GM18868 (cell line): ENCODE measurements around the gene HIPK1.
A peak's percentile ranks its signal among the peaks of the same experiment; 100 is the strongest.

Experiments
- ATAC-seq: cut with Tn5 transposase; IDR thresholded peaks from one replicate; pipeline ENCODE4 v1.9.1; 2021; ENCODE audit warnings: mild to moderate bottlenecking, moderate library complexity; ENCODE audit not compliant: unreplicated experiment

The HIPK1 gene

GRCh38 chr1:113913312-113913668, 15.8 kb upstream of the HIPK1 start:
- ATAC-seq: no peak

DNA sequence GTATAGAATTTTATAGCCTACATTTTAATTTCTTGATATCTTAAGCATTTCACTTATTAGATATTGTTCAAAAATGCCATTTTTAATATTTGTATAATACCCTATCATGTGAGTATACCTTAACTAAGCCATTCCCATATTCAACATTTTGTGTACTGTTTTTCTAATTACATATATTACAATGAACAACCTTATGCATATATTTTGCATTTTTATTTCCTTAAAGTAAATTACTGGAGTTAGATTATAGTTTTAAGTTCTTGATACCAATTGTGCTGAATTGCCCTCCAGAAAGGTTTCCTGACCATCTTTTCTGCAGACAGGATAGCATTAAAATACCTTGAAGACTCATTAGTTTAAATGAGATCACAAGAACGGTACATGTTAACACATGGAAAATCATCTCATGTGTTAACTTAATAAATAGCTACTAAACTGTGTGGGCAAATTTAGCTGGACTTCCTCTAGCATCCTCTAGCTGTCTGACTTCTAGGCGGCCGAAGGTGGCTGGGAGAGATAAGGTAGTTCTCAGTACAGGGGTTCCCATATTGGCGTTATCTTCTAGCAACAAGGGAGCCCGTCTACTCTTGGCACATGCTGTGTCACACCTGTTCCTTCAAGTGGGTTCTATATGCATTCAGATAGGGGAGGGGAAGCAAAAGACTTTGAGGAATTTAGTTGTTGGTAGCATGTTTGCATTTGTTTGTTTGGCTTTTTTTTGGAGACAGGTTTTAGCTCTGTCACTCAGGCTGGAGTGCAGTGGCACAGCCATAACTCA, 15.0 kb upstream of the HIPK1 start:
- ATAC-seq: no peak

DNA sequence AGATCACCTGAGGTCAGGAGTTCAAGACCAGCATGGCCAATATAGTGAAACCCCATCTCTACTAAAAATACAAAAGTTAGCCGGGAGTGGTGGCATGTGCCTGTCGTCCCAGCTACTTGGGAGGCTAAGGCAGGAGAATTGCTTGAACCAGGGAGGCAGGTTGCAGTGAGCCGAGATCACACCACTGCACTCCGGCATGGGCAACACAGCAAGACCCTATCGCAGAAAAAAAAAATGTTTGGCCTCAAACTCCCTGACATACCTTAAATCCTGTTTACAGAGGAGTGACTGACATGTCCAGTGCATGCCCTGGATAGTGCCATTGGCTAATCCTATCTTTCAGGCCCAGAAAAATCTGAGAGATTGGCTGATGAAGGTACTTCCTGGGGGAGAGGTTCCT, 12.2 kb upstream of the HIPK1 start:
- no peak for ATAC-seq

DNA sequence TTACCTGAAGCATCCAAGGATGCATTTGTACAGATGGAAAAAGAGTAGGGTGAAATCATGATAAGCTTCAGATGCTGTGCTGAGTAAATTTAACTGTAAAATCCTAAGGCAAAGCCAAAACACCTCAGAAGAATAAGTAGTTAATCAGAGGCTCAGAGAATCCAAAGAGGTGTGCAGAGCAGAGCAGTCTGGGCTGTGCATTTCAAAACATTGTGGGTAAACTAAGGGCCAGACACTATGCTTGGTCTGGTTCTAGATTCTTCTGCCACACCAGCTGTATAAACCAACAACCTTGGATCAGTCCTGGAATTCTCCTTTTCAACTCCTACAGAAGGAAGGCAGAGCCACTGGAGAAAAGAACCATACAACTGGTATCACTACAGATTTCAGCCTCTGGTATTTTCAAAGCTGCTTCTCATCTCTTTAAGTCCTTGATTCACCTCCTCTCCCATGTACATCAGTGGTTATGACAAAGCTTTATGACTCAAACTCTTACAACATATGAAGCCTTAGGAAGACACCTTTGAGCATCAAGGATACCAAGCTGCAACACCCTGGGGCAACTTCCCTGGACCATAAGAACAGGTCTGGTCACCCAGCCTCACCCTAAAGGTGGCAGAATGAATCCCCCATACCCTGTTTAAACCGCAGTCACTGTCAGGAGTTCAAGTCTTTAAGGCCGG, 11.6 kb upstream of the HIPK1 start:
- ATAC-seq: no peak

- ATAC-seq: no peak
These were observed 10.9 kb upstream of the HIPK1 start for GRCh38 chr1:113918243-113918642.

- ATAC-seq: no peak
These were observed 6.2 kb upstream of the HIPK1 start for GRCh38 chr1:113922957-113923356.

DNA sequence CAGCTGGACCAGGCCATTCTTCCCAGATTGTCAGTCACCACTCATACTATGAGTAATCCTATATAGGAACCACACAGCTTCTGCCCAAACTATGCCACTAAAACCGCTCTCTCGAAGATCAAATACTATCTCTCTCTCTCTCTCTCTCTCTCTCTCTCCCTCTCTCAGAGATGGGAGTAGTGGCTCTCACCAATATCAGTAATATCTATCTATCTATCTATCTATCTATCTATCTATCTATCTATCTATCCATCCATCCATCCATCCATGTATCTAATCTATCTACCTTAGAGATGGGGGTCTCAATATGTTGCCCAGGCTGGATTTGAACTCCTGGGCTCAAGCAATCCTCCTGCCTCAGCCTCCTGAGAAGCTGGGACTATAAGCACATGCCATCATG, 4.7 kb upstream of the HIPK1 start:
- ATAC-seq: no peak

DNA sequence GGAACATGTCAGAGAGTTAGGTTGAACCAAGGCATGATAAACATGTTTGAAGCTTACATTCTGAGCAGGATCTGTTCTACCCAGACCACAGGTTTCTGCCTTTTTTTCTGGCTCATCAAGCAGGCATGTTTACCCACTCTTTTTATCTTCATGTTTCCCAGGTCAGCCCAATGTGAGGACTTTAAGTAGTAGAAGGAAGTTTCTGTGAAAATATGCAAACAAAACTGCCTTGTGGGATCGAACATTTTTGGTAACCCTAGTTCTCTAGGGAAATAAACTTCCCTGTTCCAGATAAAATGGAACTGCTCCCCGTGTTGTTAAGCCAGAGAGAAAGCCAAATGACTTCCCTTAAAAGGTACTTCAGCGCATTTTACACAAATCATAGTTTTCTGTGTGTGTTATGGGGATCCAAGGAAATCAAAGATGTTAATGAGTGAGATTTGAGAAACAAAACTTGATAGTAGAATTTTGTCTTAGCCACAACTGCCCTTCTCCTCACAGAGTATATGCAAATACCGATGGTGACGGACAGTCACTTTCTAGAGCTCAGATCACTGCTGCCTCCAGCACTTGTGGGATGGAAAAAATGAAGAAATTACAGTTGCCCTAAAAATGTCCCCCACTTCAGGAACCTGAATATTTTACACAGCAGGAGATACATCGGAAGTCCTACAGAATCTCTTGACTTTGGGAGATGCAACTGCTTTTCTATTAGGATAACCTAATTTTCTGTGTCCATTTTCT, 765 bp upstream of the HIPK1 start:
- no peak for ATAC-seq

DNA sequence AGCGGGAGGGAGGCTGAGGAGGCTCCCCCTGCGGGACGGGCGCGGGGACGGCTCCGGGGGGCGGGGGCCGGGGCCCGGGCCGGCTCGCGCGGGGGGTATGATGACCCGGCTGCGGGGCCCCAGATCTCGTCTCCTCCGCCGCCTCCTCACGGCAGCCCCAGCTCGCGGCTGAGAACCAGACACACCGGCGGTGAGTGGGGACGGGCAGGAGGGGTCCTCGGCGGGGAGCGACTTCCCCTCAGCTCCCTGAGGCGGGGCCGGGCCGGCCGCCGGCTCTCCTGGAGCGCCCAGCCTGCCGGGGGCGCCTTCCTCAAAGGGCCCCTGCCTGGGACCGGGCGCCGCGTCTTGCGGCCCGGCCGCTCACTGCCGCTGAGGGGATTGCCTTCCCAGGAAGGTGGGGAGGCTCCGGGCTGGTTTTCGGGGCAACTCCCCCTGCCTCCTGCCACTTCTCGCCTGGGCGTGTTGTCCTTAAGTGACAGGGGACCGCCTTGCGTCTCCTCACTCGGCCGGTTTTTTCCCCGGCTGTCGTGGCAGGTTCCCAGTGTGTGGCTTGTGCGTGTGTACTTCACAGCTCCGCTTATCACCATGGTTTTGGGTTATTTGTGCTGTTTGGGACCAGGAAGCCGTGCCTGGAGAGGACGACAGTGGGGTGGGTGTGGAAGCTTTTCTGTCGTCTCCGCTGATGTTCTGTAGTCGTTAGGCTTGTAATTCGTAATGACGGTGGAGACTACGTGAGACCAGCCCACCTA, 800 bp downstream of the HIPK1 start:
- peak; percentile 35 for ATAC-seq

- peak; percentile 41 for ATAC-seq
These were observed 1.5 kb downstream of the HIPK1 start for GRCh38 chr1:113930499-113931161.

DNA sequence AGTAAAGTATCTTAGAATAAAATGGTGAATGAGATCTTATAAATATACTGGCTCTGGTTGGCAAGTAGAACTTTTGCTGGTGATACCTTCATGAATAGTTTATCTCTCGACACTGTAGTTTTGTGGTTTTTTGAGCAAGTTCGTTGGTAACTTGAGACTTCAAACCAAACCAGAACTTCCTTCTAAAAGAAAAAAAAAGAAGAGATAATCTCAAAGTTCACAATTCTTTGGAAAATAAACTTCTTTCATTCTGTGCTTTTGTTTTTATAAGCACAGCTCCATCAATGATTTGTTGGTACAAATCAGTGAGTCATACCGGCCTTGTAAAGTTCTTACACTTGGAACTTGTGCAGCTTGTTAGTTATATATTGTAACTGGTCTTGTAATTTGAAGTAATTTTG, 2.3 kb downstream of the HIPK1 start:
- no peak for ATAC-seq

DNA sequence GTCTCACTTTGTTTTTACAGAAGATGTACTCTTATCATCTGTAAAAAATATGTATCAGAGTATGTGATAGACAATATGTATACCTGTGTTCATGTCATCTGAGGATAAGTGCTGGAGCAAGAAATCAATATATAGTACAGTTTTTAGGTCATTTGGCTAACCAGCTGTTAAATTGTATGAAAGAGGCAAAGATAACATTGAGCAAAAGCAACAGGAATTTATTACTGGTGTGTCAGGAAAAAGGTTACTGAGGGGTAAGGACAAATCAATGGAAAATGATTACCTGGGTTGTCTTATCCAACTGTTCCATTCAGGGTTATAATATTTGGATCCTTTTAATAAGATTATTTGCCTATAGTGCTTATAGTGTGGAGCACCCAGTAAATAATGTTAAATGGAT, 4.9 kb downstream of the HIPK1 start:
- ATAC-seq: no peak

- no peak for ATAC-seq
These were observed 5.5 kb downstream of the HIPK1 start for GRCh38 chr1:113934511-113935055.

DNA sequence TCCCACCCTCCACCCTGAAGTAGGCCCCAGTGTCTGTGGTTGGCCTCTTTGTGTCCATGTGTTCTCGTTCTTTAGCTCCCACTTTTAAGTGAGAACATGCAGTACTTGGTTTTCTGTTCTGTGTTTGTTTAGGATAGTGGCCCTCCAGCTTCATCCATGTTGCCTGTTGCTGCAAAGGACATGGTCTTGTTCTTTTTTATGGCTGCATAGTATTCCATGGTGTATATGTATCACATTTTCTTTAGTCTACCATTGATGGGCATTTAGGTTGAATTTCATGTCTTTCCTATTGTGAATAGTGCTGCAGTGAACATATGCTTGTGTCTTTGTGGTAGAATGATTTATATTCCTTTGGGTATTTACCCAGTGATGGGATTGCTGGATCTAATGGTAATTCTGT, 6.1 kb downstream of the HIPK1 start:
- no peak for ATAC-seq

DNA sequence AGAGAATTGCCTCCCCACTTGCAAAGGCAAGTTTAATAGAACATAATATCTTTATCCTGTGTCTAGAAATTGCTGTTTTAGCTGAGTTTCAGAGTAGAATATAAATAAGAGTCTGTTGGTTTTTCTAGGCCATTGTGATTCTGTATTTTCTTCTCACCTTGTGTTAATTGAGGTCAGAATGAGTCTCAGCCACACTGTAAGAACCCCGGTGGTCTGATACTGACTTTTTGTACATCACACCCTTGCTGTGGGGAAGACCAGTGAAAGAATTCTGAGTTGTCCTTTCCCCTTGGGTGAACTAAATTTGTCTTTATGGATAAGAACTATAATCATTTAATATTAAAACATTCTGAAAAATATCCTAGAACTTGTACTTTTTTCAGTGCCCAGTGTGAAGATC, 6.8 kb downstream of the HIPK1 start:
- no peak for ATAC-seq

- ATAC-seq: no peak
These were observed 8.0 kb downstream of the HIPK1 start for GRCh38 chr1:113937146-113937545.

GRCh38 chr1:113938192-113938591, 9.1 kb downstream of the HIPK1 start:
- ATAC-seq: no peak

DNA sequence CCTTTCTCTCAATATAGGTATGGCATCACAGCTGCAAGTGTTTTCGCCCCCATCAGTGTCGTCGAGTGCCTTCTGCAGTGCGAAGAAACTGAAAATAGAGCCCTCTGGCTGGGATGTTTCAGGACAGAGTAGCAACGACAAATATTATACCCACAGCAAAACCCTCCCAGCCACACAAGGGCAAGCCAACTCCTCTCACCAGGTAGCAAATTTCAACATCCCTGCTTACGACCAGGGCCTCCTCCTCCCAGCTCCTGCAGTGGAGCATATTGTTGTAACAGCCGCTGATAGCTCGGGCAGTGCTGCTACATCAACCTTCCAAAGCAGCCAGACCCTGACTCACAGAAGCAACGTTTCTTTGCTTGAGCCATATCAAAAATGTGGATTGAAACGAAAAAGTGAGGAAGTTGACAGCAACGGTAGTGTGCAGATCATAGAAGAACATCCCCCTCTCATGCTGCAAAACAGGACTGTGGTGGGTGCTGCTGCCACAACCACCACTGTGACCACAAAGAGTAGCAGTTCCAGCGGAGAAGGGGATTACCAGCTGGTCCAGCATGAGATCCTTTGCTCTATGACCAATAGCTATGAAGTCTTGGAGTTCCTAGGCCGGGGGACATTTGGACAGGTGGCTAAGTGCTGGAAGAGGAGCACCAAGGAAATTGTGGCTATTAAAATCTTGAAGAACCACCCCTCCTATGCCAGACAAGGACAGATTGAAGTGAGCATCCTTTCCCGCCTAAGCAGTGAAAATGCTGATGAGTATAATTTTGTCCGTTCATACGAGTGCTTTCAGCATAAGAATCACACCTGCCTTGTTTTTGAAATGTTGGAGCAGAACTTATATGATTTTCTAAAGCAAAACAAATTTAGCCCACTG, 11.5 kb downstream of the HIPK1 start:
- ATAC-seq: peak; percentile 79

GRCh38 chr1:113941245-113941559, 12.1 kb downstream of the HIPK1 start:
- no peak for ATAC-seq

GRCh38 chr1:113942527-113942926, 13.4 kb downstream of the HIPK1 start:
- ATAC-seq: no peak
